HG02642 (cell line): ENCODE data around the gene SLC7A10.
"Not testable (repeated sequence)": the region's sequence is repeated elsewhere in the genome, so short reads cannot be mapped to it uniquely, and the experiment has no call there.

Experiments
- ATAC-seq: cut with Tn5 transposase; IDR thresholded peaks from one replicate; pipeline ENCODE4 v1.9.1; 2021; ENCODE audit warnings: mild to moderate bottlenecking; ENCODE audit not compliant: unreplicated experiment, poor library complexity

The SLC7A10 gene

GRCh38 chr19:33189453-33189852, 36.2 kb downstream of the SLC7A10 start:
- no peak for ATAC-seq

- ATAC-seq, result no peak
Measured at GRCh38 chr19:33187183-33187540, 38.5 kb downstream of the SLC7A10 start.

GRCh38 chr19:33186431-33187182, 39.0 kb downstream of the SLC7A10 start:
- no peak for ATAC-seq

GRCh38 chr19:33177417-33177979, 48.2 kb downstream of the SLC7A10 start:
- no peak for ATAC-seq

DNA sequence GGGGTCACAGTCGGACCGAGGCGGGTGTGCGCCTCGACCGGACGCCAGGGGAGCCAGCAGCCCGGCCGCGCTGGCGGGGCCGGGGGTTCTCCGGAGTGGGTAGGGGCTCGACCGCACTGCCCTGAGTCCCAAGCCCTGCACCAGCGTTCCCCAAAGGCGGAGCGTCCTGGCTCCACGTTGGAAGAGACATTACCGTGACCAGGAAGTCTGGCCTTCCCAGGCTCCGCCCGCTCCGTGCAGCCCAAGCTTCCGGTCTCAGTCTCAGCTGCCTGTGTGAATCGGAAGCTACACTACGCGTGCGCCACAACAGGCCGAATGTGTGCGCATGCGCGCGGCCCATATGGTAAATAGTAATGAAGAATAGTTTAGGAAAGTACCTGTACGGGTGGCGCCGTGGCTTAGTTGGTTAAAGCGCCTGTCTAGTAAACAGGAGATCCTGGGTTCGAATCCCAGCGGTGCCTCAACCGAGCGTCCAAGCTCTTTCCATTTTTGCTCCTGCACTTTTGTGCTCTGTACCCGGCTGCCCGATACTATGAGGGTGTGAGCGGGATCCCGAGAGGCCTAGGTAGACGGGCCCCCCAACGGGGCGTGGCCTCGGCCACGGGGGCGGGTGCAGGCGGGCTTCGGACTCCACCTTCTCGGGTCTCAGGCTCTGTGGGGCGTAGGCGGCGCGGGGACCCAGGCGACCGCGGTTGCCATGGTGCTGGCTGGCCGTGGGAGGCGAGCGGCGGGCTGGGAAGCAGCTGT, 48.8 kb downstream of the SLC7A10 start:
- ATAC-seq, result peak; percentile 86

- ATAC-seq, result peak; percentile 1
Measured at GRCh38 chr19:33175886-33176669, 49.6 kb downstream of the SLC7A10 start.

DNA sequence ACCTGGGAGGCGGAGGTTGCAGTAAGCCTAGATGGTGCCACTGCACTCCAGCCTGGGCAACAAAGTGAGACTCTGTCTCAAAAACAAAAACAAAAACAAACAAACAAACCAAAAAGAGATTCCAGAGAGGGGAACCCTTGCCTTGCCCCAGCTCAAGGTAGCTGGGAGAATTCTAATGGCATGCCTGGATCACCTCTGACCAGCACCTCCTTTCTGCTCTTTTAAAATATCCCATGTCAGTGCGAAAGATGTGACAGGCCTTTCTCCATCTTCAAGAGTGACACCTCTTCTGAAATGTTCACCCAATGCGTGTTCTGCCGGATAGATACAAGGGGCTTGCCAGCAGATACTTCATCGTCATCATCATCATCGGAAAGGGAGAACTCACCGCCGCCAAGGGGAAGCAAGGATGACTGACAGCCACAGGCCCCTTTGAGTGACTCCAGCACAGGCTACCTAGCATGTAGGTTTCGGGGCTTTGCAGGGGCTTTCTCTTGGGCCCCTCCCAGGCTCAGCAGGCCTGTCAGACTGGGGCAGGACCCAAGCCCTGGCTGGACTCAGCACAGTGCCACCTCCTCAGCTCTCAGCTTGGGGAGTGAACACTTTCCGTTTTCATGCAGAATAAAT, 50.4 kb downstream of the SLC7A10 start:
- ATAC-seq, result no peak

DNA sequence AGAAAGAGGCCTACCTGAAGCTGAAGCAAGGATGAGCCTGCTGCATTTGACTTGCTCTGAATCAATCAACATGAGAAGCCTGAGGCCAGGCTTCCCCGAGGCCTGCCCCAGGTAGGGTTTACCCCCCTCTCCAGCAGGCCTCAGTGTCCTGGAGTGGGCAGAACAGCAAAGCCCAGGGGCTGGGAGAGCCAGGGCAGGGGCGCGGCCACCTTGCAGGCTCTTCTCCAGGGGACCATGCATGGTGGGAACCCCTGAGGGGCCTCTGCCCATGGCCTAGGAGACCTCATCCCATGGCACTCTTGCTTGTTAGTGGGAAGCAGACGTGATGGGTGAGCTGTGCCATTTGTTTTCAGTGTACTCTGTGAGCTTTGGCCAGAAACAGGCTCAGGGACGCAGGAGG, 51.5 kb downstream of the SLC7A10 start:
- no peak for ATAC-seq

DNA sequence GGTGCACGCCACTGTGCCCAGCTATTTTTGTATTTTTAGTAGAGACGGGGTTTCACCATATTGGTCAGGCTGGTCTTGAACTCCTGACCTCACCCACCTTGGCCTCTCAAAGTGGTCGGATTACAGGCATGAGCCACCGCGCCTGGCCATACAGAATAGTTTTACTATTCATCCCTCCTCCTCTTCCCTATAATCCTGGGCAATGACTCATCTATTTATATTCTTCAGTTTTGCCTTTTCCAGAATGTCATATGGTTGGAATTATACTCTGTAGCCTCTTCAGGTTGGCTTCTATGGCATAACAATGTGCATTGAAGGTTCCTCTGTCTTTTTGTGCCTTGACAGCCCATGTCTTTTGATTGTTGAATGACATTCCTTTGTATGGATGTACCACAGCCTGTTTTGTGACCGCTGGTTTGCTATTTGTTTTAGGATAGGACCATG, 53.7 kb downstream of the SLC7A10 start:
- no peak for ATAC-seq

DNA sequence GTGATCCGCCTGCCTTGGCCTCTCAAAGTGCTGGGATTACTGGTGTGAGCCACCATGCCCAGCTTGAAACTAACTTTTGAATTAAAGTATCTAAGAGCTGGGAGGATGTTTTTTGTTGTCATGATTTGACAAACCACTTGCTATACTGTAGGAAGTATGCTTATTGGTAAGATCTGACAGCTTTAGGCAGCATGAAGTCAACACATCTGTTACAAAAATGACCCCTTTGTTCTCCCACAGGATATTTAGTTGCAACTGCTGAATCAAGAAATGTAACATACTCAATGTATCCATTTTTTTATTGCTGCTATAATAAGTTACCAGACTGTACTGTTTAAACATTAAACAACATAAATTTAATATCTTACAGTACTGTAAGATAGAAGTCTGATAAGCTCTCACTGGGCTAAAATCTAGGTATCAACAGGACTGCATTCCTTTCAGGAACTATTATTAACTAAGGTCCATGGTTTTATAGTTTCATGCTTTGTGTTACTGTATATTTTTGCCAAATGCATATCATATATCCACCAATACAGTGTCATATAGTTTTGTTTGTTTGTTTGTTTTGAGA, 54.3 kb downstream of the SLC7A10 start:
- ATAC-seq, result no peak

DNA sequence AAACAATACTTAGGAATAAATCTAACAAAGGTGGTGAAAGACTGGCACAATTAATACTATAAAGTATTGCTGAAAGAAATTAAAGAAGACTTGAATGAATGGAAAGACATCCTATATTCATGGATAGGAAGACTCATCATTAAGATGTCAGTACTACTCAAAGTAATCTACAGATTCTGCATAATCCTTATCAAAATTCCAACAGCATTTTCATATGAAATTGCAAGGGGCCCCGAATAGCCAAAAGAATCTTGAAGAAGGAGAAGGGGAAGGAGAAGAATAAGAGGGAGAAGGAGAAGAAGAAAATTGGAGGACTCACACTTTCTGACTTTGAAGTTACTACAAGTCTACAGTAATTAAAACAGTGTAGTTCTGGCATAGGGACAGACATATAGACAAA, 57.1 kb downstream of the SLC7A10 start:
- ATAC-seq, result no peak

DNA sequence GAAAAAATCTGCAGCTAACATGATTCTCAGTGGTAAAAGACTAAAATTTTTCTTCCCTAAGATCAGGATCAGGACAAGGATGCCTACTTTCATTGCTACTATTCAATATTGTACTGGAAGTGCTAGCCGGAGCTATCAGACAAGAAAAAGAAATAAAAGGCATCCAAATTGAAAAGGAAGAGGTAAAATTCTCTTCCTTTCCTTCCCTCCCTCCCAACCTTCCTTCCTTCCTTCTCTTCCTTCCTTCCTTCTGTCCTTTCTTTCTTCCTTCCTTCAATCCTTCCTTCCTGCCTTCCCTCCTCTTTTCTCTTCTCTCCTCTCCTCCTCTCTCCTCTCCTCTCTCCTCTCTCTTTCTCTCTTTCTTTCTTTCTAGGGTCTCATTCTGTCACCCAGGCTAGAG, 58.2 kb downstream of the SLC7A10 start:
- ATAC-seq, result no peak

GRCh38 chr19:33166037-33166436, 59.6 kb downstream of the SLC7A10 start:
- not testable (repeated sequence) for ATAC-seq

GRCh38 chr19:33163481-33163880, 62.2 kb downstream of the SLC7A10 start:
- no peak for ATAC-seq

DNA sequence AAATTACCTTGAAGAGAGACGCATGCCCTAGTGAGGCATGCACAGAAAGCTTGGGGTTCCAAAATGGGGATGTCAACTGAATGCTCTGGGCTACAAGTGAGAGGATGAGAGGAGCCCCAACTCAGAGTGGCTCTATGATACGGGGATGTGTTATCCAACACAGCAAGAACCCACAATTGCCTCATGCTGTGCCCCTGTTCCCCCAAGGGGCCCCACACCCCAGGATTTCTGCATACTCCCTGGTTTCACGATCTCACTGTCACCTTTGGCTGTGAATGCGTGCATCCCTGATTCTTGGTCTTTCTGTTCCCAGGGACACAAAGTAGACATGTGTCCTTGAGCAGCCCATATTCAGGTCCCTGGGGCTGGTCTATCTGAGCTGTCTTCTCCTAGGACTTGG, 64.4 kb downstream of the SLC7A10 start:
- no peak for ATAC-seq

DNA sequence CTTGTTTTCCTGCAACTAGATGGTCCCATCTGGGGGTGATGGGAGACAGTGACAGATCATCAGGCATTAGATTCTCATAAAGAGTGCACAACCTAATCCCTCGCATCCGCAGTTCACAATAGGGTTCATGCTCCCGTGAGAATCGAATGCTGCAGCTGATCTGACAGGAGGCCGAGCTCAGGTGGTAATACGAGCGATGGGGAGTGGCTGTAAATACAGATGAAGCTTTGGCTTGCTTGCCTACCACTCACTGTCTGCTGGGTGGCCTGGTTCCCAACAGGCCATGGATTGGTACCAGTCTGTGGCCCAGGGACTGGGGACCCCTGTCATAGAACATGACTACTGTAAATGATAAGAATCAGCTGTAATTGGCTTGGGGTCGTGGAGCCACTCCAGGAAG, 65.8 kb downstream of the SLC7A10 start:
- ATAC-seq, result no peak

DNA sequence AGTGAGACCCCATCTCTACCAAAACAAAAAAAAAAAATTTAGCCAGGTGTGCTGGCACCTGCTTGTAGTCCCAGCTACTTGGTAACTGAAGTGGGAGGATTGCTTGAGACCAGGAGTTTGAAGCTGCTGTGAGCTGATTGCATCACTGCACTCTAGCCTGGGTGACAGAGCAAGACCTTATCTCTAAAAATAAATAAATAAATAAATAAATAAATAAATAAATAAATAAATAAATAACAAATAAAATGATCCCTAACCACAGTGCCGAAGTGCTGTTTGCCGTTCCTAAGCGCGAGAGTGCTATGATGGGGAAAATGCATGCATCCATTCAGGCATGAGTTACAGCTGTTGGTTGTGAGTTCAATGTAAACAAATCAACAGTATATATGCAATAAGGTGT, 66.5 kb downstream of the SLC7A10 start:
- no peak for ATAC-seq
